Activated CD4-positive, alpha-beta T cell treated with anti-CD3 and anti-CD28 coated beads, Interleukin-2, amount 50 U/mL, for 1 hour (primary cell): ENCODE data around the gene FCHO2.
A peak's percentile ranks its signal among the peaks of the same experiment; 100 is the strongest.
"Not testable (repeated sequence)": the region's sequence is repeated elsewhere in the genome, so short reads cannot be mapped to it uniquely, and the experiment has no call there.

Experiments used
- DNase-seq: peaks from one replicate; pipeline ENCODE4 v3.0.0-alpha.2; 2020

FCHO2 gene

GRCh38 chr5:72956324-72957140 is 691 bp downstream of the FCHO2 start:
- peak; percentile 16 for DNase-seq

DNA sequence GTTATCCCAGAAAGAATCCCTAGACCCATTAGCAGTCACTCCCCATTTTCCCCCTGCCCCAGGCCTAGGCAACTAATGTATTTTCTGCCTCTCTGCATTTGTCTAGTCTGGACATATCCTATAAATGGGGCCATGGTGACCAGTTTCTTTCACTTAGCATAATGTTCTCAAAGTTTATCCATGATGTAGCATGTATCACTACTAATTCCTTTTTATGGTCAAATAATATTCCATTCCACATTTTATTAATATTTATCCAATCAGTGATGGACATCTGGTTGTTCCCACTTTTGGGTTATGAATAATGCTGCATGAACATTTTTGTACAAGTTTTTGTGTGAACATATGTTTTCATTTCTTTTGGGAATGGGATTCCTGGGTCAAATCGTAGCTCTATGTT is 1.5 kb downstream of the FCHO2 start:
- no peak for DNase-seq

DNA sequence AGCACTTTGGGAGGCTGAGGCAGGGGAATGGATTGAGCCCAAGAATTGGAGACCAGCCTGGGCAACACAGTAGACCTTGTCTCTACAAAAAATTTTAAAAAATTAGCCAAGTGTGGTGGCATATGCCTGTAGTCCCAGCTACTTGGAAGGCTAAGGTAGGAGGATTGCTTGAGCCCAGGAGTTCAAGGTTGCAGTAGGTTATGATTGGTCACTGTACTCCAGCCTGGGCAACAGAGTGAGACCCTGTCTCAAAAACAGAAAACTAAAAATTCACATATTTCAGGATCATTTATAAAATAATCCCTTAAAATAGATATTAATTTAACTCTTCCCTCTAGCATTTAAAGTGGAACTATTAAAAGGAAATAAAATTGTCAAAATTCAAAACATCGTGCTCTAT is 3.4 kb downstream of the FCHO2 start:
- no peak for DNase-seq

DNA sequence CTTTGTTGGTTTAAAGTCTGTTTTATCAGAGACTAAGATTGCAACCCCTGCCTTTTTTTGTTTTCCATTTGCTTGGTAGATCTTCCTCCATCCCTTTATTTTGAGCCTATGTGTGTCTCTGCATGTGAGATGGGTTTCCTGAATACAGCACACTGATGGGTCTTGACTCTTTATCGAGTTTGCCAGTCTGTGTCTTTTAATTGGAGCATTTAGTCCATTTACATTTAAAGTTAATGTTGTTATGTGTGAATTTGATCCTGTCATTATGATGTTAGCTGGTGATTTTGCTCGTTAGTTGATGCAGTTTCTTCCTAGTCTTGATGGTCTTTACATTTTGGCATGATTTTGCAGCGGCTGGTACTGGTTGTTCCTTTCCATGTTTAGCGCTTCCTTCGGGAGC is 18.6 kb downstream of the FCHO2 start:
- not testable (repeated sequence) for DNase-seq

DNA sequence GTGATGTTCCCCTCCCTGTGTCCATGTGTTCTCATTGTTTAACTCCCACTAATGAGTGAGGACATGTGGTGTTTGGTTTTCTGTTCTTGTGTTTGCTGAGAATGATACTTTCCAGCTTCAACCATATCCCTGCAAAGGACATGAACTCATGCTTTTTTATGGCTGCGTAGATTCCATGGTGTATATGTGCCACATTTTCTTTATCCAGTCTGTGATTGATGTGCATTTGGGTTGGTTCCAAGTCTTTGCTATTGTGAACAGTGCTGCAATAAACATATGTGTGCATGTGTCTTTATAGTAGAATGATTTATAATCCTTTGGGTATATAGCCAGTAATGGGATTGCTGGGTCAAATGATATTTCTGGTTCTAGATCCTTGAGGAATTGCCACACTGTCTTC is 21.0 kb downstream of the FCHO2 start:
- not testable (repeated sequence) for DNase-seq

GRCh38 chr5:72985719-72986118 is 29.9 kb downstream of the FCHO2 start:
- DNase-seq, result no peak

- DNase-seq, result no peak
Observed at GRCh38 chr5:72988769-72989168, 32.9 kb downstream of the FCHO2 start.

DNA sequence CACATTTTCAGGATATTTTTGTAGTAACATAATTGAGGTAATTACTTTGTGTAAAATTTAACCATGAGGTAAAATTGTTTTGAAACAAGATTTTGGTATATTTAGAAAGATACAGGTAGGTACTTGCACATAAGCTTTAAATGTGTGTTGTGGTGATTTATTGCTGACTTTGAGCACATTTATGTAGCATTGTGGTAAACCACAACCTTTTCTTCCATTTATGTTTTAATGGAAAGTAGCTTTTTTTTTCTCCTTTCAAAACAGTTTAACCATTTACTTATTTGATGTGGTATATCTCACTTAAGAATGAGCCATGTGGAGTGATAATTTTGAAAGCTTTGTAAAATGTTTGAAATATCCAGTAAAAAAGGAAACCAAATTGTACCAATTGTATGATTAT is 35.6 kb downstream of the FCHO2 start:
- no peak for DNase-seq

DNA sequence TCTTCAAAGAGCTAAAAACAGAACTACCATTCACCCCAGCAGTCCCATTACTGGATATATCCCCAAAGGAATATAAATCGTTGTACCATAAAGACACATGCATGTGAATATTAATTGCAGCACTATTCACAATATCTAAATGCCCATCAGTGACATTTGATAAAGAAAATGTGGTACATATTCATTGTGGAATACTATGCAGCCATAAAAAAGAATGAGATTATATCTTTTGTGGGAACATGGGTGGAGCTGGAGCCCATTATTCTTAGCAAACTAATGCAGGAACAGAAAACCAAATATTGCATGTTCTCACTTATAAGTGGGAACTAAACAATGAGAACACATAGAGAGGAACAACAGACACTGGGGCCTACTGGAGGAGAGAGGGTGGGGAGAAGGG is 38.7 kb downstream of the FCHO2 start:
- DNase-seq, result no peak

- DNase-seq, result no peak
Observed at GRCh38 chr5:72996632-72997031, 40.8 kb downstream of the FCHO2 start.

DNA sequence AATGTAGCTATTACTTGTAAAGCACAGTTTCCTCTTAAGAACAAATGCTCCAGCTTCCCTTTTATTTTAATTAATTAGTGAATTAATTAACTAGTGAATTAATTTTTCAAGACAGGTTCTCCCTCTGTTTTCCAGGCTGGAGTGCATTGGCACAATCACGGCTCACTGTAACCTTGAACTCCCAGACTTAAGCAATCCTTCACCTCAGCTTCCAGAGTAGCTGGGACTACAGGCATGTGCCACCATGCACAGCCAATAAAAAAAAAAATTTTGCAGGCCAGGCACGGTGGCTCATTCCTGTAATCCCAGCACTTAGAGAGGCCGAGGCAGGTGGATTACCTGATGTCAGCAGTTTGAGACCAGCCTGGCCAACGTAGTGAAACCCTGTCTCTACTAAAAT is 44.1 kb downstream of the FCHO2 start:
- DNase-seq, result no peak

DNA sequence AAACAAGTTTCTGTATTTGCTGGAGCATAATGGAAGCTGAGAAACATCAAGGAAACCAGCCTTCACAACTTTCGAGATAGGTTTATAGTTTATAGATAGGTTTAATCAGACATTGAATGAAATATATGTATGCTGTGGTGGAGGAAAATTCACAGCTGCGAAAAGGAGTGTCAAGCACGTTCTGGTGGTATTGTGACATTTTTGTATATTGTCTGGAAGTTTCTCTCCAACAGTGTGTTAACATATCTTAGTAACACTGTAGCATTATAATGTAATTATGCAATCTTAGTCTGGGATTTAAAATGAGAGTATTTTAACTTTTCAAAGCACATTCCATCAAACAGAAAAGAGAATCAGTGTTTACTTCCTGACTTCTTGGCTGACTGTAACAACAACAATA is 50.0 kb downstream of the FCHO2 start:
- DNase-seq, result no peak

DNA sequence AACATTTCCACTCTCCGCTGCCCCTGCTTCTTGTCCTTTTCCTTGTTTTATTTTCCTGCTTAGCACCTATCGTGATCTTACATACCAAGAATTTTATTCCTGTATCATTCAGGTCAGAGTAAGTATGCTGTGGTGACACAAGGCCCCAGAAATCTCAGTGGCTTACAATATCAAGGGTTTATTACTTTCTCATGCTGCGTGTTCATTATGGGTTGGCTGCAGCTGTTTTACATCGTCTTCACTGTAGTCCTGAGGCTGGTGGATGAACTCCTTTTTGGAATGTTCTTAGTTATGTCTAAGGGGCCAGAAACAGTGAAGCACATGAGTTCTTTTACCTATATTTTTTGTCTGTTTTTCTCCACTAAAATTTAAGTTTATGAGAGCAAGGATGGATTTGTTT is 51.2 kb downstream of the FCHO2 start:
- DNase-seq, result no peak

DNA sequence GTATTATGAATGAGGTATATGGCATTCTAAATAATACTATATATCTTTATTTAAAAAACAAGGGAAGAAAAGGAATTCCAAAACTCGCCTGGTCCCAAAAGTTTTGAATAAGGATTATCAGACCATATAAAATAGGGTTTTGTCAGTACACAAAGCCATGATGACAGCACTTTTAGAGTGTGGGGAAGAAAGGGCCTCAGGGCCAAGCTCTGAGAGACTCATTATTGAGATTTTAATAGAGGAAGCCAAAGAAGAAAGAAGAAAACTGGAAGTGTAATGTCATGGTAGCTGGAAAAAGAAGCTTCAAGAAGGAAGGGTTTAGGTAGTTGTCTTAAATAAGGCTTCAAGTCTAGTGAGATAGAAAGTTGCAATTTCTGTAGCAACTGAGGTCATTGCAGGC is 53.0 kb downstream of the FCHO2 start:
- DNase-seq, result no peak

GRCh38 chr5:73011612-73012011 is 55.8 kb downstream of the FCHO2 start:
- DNase-seq, result not testable (repeated sequence)

DNA sequence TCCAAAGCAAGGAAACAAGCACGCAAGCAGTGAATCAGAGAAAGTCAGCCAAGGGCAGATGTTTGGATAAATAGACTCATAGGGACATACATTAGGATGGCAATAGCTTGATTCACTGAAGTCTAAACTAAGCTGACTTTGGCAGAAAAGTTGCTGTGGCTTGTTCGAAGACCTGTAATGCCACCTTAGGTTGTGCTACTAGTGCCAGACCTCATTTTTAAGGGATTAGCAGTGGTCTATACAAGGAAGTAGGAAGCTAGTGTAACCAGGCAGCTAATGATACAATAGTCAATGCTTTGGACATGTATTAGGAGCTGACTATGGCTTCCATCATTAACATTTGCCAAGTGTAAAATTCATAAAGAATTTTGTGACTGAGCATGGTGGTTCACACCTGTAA is 63.1 kb downstream of the FCHO2 start:
- no peak for DNase-seq

DNA sequence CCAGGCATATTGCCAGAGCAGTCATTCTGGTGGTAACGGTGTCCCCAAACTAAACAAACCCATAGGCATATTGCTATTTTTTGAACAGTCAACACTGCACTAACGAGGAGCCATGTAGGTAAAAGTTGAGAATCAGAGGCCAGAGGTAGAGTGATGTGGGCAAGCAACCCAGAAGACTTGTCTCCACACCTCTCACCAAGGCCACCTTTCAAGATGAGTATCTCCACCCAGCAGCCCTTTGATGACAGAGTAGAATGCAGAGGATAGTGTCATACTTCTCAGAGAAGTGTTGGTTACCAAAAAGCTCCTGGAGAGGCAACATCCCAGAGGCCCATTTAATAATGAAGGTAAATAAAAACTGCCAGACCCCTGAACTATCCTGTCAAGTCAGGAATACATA is 63.9 kb downstream of the FCHO2 start:
- no peak for DNase-seq

GRCh38 chr5:73022471-73023169 is 66.8 kb downstream of the FCHO2 start:
- no peak for DNase-seq

DNA sequence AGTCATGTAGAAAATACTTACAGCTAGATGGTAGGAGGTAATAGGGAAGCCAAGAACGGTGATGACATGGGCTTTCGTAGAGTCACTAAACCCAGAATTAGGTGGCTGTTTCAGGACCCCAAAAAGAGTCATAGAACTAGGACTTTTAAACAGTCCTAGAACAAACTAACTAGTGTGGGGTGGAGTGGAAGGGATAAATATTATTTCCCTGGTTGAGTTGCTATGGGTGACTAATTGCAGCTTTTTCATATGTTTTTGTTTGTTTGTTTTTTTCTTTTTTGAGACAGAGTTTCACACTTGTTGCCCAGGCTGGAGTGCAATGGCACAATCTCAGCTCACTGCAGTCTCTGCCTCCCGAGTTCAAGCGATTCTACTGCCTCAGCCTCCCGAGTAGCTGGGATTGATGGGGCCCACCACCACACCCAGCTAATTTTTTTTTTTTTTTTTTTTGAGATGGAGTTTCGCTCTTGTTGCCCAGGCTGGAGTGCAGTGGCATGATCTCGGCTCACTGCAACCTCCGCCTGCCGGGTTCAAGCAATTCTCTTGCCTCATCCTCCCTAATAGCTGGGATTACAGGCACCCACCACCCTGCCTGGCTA is 69.2 kb downstream of the FCHO2 start:
- DNase-seq, result not testable (repeated sequence)

DNA sequence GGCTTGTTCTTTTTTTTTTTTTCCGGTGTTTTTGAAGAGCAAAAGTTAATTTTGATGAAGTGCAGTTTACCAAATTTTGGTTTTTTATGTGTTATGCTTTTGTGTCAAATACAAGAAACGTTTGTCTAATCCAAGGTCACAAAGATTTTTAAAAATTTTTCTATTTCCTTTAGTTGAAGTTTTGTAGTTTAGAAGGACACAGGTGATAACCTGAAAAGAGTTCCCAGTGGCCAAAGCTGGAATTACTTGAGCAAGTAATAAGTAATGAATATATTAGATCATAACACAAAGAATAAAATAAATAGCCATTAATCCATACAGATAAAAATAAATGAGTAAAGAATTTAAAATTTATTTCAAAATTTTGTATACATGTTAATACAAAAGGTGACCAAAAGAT is 71.5 kb downstream of the FCHO2 start:
- no peak for DNase-seq

GRCh38 chr5:73027816-73028215 is 72.0 kb downstream of the FCHO2 start:
- no peak for DNase-seq

GRCh38 chr5:73028991-73029595 is 73.3 kb downstream of the FCHO2 start:
- DNase-seq, result no peak

DNA sequence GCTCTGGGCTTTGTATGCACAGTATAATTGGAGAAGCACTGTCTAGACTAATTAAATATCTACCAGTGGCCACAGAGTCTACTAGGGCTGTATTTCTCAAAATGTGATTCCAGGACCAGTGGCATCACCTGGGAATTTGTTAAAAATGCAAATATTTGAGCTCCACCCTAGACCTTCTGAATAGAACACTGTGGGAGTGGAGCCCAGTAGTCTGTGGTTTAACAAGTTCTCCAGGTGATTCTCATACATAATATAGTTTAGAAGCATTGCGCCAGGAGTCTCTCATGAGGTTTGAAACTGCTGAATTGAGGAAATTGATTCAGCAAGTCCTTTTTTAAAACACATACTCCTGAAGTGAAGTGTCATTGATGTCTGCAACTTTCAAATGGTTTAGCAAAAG is 74.7 kb downstream of the FCHO2 start:
- no peak for DNase-seq

GRCh38 chr5:73030995-73031394 is 75.2 kb downstream of the FCHO2 start:
- DNase-seq, result no peak
